HL-60/S4 treated with phorbol 12-myristate 13-acetate at 8.2 ng/mL for 4 days and 3 days (cell line): Measurements from ENCODE around the gene RASGEF1C.

Source experiments
- in situ Hi-C: fragments of 300-500 bp; cut with MboI; formaldehyde crosslinking; loops from 2 replicates; pipeline ENCODE4 v1.15.0; 2022; ENCODE audit warnings: low sequenced_read_pairs

The RASGEF1C gene

GRCh38 chr5:180209137-180209581, at the start of gene RASGEF1C:
Gene RASGEF1C, minus strand, starts transcription at chr5:180209211. Its CDS starts 71,159 bp downstream, at chr5:180138052.
- in situ Hi-C loops, result loop anchor here (10.0 kb wide), 1 partner anchor 74 kb away; no protein-coding TSS in a partner anchor

DNA sequence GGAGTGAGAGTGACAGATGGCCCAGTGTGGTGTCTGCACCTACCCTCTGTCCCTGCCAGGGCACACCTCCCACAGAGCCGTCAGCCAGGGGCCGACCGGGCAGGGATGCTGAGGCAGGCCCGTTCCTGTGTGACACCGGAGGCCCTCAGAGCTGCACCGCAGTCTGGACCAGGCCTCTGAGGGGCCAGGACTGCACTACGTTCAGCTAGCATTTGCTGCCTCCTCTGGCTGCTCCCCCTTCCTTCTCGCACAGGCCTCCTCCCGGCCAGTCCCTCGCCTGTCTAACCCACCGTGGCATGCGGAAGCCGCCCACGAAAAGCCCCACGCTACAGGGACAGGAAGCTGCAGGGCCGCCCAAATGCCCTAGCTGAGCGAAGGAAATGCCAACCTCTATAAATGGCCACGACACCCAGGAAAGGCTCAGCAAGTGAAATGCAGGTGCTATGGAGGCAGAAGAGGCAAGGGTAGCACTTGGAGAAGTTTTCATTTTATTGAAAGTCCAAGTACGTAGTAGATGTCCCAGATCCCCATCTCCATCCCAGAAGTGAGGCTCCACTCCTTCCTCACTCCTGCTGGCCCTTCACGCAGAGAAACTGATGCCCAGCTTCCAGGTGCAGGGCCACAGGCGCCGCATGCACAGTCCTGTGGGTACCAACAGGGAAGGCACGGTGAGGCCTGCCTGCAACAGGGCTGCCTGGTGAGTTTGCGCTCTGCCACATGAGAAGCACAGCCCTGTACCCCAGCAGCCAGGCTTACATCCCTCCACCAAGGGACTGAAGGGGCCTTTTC, 44.2 kb upstream of the RASGEF1C start:
- in situ Hi-C loops, result no loop called here

GRCh38 chr5:180251887-180252286, 42.9 kb upstream of the RASGEF1C start:
- in situ Hi-C loops, result no loop called here

DNA sequence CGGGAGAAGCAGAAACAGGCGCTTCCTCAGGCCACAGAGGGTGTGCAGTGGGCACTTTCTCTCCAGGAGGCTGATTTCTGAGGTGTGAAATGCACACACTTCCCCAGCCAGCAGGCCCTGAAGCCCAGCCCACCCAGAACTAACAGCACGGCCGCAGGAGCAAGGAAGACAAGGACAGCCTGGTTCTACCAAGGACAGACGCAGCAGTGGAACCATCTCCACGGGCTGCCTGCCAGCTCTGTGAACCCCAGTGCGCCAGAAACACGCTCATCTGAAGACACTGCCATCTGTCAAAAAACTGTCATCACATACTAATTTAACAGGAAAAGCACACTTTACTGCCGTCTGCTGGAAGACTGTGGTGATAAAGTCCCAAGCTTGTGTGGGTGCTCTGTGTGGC, 42.1 kb upstream of the RASGEF1C start:
- in situ Hi-C loops, result no loop called here

- in situ Hi-C loops, result no loop called here
Measured at GRCh38 chr5:180250329-180250728, 41.3 kb upstream of the RASGEF1C start.

GRCh38 chr5:180241600-180241999, 32.6 kb upstream of the RASGEF1C start:
- in situ Hi-C loops, result no loop called here

- in situ Hi-C loops, result no loop called here
Measured at GRCh38 chr5:180238631-180239030, 29.6 kb upstream of the RASGEF1C start.

DNA sequence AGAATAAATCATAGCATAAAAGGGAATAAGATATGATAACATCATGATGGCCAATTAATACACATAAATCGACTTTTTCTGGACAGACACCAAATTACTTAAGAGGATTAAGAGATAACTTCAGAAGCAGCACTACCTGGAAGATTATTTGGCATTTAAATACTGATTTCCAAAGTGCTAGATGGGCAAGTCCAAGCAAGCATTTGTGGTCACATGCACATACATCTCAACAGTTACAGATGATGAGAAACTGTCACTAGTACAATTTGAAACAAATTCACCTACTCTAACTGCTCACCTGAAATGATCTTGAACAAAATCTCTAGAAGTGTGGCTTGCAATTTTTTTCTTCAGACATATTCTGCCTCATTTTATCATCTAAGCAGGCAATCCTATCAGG, 26.8 kb upstream of the RASGEF1C start:
- in situ Hi-C loops, result no loop called here

- in situ Hi-C loops, result no loop called here
Measured at GRCh38 chr5:180235077-180235476, 26.1 kb upstream of the RASGEF1C start.

DNA sequence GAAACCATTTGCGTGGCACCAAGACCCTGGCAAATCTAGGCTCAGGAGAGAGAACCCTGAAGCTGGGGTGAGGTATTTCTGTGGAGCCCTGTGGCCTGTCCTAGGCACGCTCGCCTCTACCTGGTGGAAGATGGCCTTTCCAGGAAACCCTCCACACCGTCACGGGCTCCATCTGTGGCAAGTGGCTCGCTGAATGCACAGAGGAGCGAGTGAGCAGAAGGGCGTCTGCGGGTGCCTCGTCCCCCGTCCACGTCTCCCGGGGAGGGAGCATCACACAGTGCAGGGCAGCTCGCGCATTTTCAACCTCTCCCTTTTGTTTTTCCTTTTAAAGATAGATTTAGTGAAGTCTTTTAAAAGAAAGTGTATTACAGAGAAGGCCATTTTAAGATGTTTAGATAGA, 25.3 kb upstream of the RASGEF1C start:
- in situ Hi-C loops, result no loop called here

- in situ Hi-C loops, result no loop called here
Measured at GRCh38 chr5:180233729-180234128, 24.7 kb upstream of the RASGEF1C start.

GRCh38 chr5:180230017-180230416, 21.0 kb upstream of the RASGEF1C start:
- in situ Hi-C loops, result no loop called here

- in situ Hi-C loops, result no loop called here
Measured at GRCh38 chr5:180222056-180222455, 13.0 kb upstream of the RASGEF1C start.

GRCh38 chr5:180217797-180218196, 8.8 kb upstream of the RASGEF1C start:
- in situ Hi-C loops, result no loop called here

DNA sequence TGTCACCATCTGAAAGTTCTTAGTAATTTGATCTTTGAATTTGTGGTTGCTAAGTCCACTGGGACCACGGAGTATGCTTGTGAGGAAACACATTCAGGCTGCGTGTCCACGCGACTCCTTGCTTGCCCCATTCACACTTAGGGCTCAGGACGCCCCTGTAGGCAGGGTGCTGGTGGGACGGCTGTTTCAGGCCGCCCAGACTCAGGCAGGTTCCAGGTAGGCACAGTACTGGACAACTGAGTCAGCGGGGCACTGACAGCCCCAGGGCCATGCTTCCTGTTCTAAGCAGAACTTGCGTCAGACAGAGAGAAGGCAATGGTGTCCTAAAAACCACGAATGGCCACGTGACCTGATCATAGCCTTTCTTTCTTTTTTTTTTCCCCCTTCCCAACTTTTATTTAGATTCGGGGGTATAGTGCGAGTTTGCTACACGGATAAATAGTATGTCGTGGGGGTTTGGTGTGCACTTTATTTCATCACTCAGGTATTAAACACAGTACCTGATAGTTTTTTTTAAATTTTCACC, 7.7 kb upstream of the RASGEF1C start:
- in situ Hi-C loops, result no loop called here

- in situ Hi-C loops, result no loop called here
Measured at GRCh38 chr5:180215783-180216630, 7.0 kb upstream of the RASGEF1C start.

DNA sequence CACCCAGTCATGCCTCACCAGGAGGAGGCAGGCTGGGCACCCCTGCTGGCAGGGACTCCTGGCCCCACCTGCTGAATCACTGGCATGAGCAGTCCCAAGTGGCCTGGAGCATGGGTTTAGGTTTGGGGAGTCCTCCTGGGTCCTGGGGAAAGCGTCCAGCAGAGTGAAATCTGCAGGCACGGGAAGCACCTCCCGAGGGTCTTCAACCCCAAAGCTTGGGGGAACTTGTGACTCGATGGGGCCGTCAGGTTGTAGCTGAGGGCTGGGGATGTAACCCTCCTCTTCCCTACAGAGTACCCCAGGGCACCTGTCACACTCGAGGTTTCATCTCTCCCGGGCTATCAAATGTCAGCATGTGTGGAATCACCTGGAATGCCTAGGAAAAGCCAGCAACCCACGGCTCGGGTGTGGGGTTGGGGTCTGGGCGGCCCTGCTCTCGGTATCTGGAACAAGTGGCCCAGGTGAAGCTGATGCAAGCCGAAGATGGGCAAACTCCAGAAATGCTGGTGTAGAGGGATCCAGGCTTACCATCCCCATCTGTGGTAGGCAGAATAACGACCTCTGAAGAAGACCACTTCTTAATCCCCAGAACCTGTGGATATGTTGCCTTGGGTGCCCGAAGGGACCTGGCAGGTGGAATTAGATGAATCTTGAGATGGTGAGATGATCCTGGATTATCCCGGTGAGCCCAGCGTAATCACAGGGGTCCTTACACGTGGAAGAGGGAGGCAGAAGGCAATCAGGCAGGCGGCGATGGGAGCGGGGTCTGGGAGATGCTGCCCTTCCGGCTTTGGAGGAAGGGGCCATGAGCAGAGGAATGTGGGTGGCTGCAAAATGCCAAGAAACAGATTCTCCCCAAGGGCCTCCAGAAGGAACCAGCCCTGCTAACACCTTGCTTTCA, 6.1 kb upstream of the RASGEF1C start:
- in situ Hi-C loops, result no loop called here

DNA sequence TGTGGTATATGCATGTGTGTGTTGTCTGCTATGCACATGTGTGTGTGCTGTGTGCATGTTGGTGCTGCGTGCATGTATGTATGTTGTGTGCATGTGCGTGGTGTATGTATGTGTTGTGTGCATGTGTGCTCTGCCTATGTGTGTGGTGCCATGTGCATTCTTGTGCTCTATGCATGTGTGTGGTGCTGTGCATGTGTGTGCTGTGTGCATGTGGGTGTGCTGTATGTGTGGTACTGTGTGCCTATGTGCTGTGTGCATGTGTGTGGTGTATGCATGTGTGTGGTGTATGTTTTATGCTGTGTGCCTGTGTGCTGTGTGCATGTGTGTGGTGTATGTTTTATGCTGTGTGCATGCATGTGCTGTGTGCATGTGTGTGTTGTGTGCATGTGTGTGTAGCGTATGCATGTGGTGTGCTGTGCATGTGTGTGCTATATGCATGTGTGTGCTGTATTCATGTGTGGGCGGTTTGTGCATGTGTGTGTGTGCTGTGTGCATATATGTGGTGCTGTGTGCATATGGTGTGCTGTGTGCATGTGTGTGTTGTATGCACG, 4.7 kb upstream of the RASGEF1C start:
- in situ Hi-C loops, result no loop called here

DNA sequence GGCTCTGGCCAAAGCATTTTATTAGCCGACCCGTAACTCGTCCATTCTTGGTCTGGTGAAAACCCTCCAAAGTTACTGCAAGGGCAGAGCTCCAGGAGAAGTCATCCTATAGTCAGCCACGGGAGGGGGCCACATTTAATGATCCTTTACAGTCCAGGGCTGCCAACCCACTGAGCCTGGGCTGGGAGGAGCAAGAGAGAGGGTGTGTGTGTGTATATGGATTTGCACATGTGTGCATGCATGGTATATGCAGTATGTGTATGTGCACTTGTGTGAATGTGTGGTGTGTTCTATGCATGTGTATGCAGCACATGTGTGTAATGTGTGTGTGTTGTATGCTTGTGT, 4.2 kb upstream of the RASGEF1C start:
- in situ Hi-C loops, result no loop called here
